ENCODE measurements around the gene PEX11B. TPM values are rescaled to one million over a fixed set of nuclear protein-coding genes. Genes with fewer than 3 reads are reported as not detected.

Gene PEX11B
- total RNA-seq, 3 donors from 2014 or later, result 20.3 to 40.1 (median 22.0) TPM

DNA sequence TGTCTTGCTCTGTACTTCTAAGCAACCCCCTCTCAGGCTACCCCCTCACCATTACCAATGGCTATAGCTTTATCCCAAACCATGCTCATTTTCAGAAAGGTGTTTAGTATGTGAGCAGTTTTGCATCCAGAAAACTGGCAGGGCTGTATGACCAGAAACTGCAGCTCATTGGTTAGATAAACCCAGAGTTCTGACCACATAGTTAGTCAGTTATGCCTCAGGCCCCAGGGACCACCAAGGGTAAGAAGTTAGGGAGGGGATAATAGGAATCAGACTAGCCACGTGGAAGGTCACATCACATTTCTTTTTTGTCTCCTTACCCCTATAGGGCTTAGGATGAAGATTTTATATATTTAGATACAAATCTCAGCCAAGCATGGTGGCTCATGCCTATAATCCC, 9.9 kb downstream of the PEX11B start:
- Histone ChIP-seq H3K4me1 (no peaks in the 10 kb centered on the region), H3K27me3 (no peaks in the 10 kb centered on the region), H3K27ac (peak overlapping the region in 1 of 2 donors; percentile 40), H3K9me3 (no peaks in the 10 kb centered on the region), H3K4me3 (peak overlapping the region in 2 of 3 donors; percentile 37 to 39), H3K36me3 (no peaks in the 10 kb centered on the region)
- intact Hi-C loops (cut with DNase I; ENCODE audit: low total_unique reads), result no loop called here
- TF ChIP-seq POLR2AphosphoS5 (IDR thresholded peaks at IDR 0.05), result no peak
- TF ChIP-seq POLR2A (IDR thresholded peaks at IDR 0.05), result no peak
- TF ChIP-seq CTCF (IDR thresholded peaks at IDR 0.05), result no peak
- no peak for DNase-seq (ENCODE audit: low spot score in 2 of 2)

GRCh38 chr1:145906954-145907753, 11.4 kb downstream of the PEX11B start:
- no peak for TF ChIP-seq POLR2A (IDR thresholded peaks at IDR 0.05)
- no peak for TF ChIP-seq CTCF (IDR thresholded peaks at IDR 0.05)
- TF ChIP-seq POLR2AphosphoS5 (IDR thresholded peaks at IDR 0.05), result no peak
- Histone ChIP-seq H3K36me3 (no peaks in the 10 kb centered on the region), H3K4me3 (no peak overlapping the region), H3K27me3 (no peaks in the 10 kb centered on the region), H3K9me3 (no peaks in the 10 kb centered on the region), H3K27ac (peak overlapping the region in 1 of 2 donors; percentile 19), H3K4me1 (no peaks in the 10 kb centered on the region)
- no peak for DNase-seq (ENCODE audit: low spot score in 2 of 2)
- intact Hi-C loops (cut with DNase I; ENCODE audit: low total_unique reads), result no loop called here

DNA sequence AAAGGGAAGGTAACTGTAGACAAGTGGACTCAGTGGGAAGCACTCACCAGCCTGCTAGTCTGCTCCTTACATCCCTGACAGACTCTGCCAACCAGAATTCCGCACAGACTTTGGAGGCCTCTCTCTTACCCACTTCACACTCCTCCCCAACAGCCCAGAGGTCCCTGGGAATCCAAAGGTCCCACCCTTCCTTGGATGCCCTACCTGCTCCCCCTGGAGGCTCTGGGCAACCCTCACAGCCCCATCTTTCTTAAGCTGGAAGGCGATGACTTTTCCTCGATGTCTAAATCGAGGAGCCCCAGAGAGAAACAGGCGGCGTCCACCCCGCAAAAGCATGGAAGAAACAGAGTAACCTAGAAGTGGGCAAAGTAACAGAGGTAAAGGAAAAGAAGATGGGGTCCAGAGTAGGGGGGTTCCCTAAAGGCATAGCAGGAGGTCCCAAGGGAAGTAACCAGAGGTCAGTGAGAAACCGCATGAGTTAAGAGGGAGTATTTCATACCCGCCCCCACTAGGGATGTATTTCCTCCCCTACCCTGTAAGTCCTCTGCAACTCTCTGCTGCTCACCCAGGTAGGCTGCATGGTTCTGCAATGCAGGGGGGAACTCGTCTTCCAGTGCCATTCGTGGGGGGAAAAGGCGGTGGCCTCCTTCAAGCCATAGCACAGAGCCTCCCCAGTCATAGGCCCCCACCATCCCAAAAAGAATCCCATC, 17.1 kb downstream of the PEX11B start:
- Histone ChIP-seq H3K36me3 (no peaks in the 10 kb centered on the region), H3K9me3 (no peaks in the 10 kb centered on the region), H3K4me3 (no peak overlapping the region), H3K27ac (no peak overlapping the region), H3K27me3 (no peaks in the 10 kb centered on the region), H3K4me1 (no peaks in the 10 kb centered on the region)
- intact Hi-C loops (cut with DNase I; ENCODE audit: low total_unique reads), result no loop called here
- no peak for DNase-seq (ENCODE audit: low spot score in 2 of 2)
- TF ChIP-seq POLR2AphosphoS5 (IDR thresholded peaks at IDR 0.05) (no peak), CTCF (IDR thresholded peaks at IDR 0.05) (no peak)

- TF ChIP-seq POLR2AphosphoS5 (IDR thresholded peaks at IDR 0.05) (no peak), CTCF (IDR thresholded peaks at IDR 0.05) (no peak), POLR2A (IDR thresholded peaks at IDR 0.05) (no peak)
- Histone ChIP-seq H3K4me1 (peaks cover 0 to under 1% of the 10 kb centered on the region in 2 donors), H3K27ac (no peak overlapping the region), H3K36me3 (no peaks in the 10 kb centered on the region), H3K9me3 (no peaks in the 10 kb centered on the region), H3K4me3 (no peak overlapping the region), H3K27me3 (no peaks in the 10 kb centered on the region)
- intact Hi-C loops (cut with DNase I; ENCODE audit: low total_unique reads), result no loop called here
- DNase-seq (ENCODE audit: low spot score in 2 of 2), result no peak
Observed at GRCh38 chr1:145898756-145899155, 19.8 kb downstream of the PEX11B start.

DNA sequence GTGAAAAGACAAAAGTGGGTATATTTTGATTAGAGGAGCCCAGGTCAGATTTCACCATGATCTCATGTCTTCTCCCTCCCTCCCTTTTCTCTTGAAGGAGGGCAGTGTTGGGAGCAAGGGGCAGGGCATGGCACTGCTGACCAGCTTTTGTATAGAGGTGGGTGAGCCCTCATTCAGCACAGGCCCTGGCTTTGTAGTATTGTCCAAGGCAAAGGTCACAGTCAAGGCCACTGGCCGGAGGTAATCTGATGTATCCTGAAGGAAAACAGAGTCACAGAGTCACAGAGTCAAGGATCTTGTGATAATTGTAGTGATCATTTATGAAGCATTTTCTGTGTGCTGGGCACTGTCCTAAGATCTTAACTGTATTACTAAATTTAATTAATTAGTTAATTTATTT, 20.5 kb downstream of the PEX11B start:
- Histone ChIP-seq H3K4me3 (no peak overlapping the region), H3K9me3 (no peaks in the 10 kb centered on the region), H3K27me3 (no peaks in the 10 kb centered on the region), H3K4me1 (peaks cover 1 to 8% of the 10 kb centered on the region in 2 donors), H3K27ac (no peak overlapping the region), H3K36me3 (no peaks in the 10 kb centered on the region)
- DNase-seq (ENCODE audit: low spot score in 2 of 2), result no peak
- TF ChIP-seq CTCF (IDR thresholded peaks at IDR 0.05), result no peak
- no peak for TF ChIP-seq POLR2AphosphoS5 (IDR thresholded peaks at IDR 0.05)
- no peak for TF ChIP-seq POLR2A (IDR thresholded peaks at IDR 0.05)
- intact Hi-C loops (cut with DNase I; ENCODE audit: low total_unique reads), result no loop called here
